ENCODE data around the gene UBXN10. TPM values are rescaled to one million over a fixed set of nuclear protein-coding genes. Genes with fewer than 3 reads are reported as not detected.

The UBXN10 gene, protein sequence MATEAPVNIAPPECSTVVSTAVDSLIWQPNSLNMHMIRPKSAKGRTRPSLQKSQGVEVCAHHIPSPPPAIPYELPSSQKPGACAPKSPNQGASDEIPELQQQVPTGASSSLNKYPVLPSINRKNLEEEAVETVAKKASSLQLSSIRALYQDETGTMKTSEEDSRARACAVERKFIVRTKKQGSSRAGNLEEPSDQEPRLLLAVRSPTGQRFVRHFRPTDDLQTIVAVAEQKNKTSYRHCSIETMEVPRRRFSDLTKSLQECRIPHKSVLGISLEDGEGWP
- under 0.01 TPM in 1 of 2 replicates, not detected in the other for total RNA-seq

DNA sequence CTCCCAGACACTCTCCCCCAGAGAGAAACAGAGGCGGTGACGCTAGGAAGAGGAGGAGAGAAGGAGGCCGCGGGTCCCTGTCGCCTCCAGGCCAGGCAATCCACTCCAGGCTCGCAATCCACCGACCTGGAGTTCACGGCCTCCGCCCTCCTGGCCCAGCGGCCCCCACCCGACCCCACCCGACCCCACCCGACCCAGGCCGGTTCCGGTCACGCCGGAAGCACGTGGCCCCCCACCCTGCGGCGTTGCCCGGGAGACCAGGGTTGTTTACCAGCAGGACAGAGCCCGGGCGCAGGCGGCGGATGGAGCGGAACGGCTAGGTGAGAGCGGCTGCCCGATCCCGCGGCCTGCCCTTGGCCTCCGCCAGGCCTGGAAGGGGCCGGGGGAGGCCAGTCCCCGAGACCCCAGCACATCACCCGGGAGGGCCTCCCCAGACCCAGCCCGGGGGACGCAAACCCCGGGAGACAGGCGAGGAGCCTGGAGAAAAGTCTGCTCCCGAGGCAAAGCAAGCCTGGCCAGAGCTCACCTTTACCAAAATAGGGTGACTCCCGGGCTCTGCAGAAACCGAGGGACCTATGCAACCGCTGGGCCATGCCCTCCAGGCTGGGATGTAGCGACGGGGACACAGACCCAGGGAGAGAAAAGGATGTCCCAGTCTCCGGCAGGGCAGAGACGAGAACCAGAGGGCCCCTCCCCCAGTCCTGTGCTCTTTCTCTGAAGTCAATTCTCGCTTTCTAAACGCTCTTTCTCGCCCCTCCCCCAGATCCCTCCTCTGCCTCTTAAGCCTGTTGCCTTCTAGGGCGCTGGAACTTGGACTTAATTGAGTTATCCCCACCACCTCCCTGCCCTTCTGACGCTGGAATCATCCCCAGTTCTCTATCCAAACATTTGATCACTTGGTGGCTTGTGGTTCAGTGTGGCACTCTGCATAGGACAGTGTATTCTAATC, at the start of gene UBXN10, which contains the start of gene PLA2G2C:
Gene UBXN10, plus strand, starts transcription at position 263 of the 949 bp plus-strand sequence. CDS start 4,466 bp downstream, outside the sequence.
Gene PLA2G2C, minus strand, starts transcription at position 685 of the 949 bp plus-strand sequence. CDS start 9,155 bp downstream, outside the sequence.

DNA sequence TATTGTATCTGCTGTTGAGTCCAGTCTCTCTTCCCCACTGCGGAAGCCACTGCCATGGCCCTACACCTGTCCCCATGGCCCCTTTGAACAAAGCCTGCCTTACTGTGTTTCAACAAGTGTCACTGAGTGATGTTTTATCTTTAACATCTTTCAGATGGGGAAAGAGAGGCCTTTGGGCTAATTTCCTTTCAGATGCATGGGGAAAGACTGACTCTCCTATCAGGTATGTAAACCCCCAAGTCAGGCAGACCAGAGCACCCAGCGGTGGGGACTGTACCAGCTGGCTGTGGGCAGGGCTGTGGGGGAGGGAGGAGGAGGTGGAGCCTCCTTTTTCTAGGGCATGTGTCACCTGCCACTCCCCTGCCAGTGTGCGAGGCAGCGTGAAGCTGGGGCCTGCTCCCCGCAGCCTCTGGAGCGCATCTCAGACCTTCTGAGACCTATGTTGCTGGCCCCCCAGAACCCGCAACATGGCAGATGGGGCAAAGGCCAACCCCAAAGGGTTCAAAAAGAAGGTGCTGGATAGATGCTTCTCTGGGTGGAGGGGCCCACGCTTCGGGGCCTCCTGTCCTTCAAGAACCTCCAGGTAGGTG, 46.8 kb upstream of the UBXN10 start, which contains the start of gene PLA2G2F:
Gene PLA2G2F, plus strand, starts transcription at position 363 of the 590 bp plus-strand sequence. Its CDS starts 105 bp downstream, at position 468.

Other genes starting within 250 kb of the UBXN10 start
- not detected in 2 replicates for gene PLA2G2A, start 206.5 kb upstream of the UBXN10 start, total RNA-seq
- gene PLA2G5, start 115.9 kb upstream of the UBXN10 start, total RNA-seq, result 1.8 and 4.5 TPM in 2 replicates
- not detected in 2 replicates for gene PLA2G2D, start 66.6 kb upstream of the UBXN10 start, total RNA-seq
- gene PLA2G2F, start 46.8 kb upstream of the UBXN10 start, total RNA-seq, result not detected in 2 replicates
- gene PLA2G2C, start 422 bp downstream of the UBXN10 start, total RNA-seq, result not detected in 2 replicates
- gene VWA5B1, start 104.8 kb downstream of the UBXN10 start, total RNA-seq, result not detected in 2 replicates